Measurements from ENCODE around the gene KCTD17.

GRCh38 chr22:37067428-37067827 lies 15.9 kb downstream of the KCTD17 start:
- no peak for TF ChIP-seq POLR2A (IDR thresholded peaks at IDR 0.05)
- no peak for TF ChIP-seq POLR2AphosphoS5 (IDR thresholded peaks at IDR 0.05)
- no peak for TF ChIP-seq CTCF (IDR thresholded peaks at IDR 0.05)
